ENCODE data around the gene DISP2.
A peak's percentile ranks its signal among the peaks of the same experiment; 100 is the strongest.

Gene DISP2

DNA sequence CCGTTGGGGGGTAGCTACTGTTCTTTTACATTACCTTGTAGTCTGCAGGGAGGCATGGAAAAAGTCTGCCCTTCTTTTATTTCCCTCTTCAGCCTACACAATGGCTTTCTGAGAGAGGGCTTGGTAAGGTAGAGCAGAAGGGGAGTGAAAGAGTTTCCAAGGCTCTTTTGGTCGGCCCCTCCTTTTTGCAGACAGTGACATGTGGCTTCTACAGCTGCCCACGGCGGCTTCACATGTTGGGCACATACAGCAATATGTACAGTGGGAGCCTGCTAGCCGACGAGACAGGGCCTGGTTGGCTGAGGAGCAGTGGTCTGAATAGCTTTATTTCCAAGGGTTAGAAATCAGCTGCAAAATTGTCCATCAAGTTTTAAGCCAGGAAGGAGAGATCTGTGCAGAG is 30.6 kb upstream of the DISP2 start:
- DNase-seq = no peak

DNA sequence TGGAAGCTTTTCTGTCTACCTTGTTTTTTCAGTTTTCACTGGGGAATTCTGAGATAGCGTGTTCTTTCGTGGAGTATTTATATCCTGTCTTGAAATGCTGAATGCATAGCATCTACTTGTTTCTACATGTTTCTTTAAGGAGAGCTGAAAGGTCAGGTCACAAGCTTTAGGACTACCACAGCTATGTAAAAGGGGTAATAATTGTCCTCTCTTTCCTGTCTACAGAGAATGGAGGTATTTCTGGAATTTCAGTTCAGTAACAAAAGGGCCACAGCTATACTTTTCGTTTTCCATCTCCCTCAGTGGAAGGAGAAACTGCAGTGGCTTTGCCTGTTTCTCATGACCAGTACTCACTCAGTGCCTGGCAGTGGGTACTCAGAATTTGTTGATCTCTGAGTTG is 29.8 kb upstream of the DISP2 start:
- no peak for DNase-seq

GRCh38 chr15:40328751-40329150 is 29.3 kb upstream of the DISP2 start:
- no peak for DNase-seq

- no peak for DNase-seq
These were observed 28.2 kb upstream of the DISP2 start for GRCh38 chr15:40329804-40330203.

DNA sequence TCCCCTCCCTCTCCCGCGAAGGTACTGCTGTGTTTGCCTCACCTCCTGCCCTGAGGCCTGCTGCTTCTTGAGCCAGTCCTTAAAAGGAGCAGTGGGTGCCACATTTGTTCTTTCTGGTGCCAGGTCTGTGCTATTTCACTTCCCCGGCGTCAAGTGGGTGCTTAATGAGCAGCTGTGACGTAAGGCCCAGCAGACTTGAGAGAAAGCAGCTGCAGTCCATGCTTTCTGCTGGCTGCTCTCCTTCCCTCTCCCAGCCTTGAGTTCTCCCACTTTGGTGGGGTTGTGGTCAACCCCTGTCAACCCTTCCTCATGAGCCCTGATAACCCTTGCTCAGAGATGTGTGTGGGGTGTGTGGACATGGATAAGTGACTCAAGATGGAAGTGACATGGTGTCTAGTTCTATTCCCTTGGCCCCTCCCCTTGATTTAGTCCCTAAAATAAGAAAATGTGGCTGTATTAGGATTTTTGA is 27.6 kb upstream of the DISP2 start:
- no peak for DNase-seq

- no peak for DNase-seq
These were observed 27.0 kb upstream of the DISP2 start for GRCh38 chr15:40331026-40331425.

DNA sequence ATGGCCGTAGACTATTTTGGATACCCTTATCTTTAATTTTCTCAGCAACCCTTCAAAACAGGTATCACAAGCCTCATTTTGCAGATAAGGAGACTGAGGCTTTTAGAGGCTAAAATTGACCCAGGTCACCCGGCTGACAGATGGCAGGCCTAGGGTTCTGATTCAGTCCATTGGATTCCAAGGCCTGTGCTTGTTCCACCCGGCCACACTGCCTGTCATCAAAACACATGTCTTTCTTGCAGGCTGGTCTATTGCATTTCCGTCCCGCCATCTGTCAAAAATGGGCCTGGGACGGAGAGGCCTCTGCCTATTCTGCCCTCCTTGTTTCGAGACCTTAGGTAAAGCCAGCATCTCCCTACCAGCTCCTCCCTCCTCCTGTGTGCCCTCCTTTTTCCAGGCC is 26.4 kb upstream of the DISP2 start:
- DNase-seq = no peak

GRCh38 chr15:40332113-40332781 is 25.8 kb upstream of the DISP2 start:
- no peak for DNase-seq

DNA sequence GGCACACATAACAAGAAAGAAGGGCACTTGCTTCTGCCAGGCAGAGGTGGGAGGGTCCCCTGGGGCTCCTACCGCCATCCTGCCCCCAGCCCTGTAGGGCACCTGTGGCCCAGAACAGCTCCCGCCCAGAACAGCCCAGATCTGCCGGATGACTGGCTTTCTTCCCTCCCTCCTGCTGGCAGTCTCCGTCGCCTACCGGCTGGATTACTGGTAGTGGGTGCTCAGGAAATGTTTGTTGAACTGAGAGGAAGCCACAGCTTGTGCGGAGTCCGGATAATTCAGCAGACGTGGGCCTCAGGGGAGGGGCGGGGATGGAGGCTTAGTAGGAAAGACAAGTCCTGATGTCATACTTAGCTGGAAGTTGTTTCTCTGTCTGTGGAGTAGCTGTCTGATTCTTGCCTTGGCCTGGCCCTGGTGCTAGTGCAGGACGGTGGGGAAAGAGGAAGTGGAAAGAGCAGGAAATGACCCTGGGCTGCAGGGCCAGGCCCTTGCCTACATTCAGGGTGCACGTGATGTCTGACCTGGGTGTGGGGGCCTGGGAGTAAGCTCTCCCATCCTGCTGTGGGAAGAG is 24.0 kb upstream of the DISP2 start:
- DNase-seq = no peak

DNA sequence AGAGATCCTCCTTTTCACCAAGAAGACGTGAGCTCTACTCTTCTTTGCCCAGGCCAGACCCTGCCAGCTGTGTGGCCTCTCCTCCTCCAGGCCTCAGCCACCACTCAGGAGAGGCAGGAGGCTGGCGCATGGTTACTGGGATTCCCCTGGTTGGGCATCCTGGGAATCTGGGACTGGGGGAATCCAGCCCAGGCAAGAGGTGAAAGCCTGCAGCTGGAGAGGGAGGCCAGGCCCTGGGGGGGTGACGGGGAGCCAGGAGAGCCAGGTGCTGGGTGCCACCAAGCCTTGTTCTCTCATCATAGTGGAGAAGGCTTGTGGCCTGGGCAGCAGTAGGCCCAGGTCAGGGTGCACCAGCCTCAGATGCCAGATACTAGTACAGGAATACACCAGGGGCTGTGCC is 23.5 kb upstream of the DISP2 start:
- no peak for DNase-seq

DNA sequence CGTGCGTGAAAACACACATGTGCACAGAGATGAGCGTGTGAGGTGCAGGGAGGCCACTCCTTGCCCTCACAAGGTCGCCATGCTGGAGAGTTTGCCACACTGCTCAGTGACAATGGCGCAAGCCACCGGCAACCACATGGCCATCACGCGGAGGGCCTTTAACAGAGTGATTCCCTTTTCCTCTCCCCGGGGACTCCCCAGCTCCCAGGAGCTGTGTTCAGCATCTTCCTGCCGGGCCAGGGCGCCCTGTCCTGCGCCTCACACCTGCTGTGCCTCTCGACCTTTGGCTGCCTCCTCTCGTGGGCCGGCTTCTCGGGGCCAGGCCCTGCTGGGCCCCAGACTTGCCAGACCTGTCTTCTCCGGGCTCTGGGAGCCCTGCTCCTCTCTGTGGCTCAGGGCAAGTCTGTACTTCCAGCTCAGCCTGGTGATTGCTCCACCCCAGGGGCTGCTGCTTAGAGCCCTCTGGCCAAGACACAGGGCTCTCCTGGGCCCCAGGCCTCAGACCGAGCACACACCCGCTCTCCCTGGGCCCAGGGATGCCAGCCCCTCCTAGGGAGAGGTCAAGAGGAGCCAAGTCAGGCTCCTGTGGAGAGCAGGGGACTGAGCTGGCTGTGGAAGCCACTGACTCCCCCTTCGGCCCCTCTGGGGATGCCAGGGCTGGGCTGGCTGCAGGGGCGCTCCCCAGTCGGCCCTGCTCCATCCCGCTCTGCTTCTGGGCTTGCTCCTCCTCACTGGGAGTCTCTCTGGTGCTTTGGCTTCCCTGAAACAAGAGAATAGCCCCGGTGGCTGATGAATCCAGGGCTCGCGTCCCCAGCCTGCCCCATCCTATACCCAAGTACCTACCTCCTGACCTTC is 22.9 kb upstream of the DISP2 start:
- no peak for DNase-seq

DNA sequence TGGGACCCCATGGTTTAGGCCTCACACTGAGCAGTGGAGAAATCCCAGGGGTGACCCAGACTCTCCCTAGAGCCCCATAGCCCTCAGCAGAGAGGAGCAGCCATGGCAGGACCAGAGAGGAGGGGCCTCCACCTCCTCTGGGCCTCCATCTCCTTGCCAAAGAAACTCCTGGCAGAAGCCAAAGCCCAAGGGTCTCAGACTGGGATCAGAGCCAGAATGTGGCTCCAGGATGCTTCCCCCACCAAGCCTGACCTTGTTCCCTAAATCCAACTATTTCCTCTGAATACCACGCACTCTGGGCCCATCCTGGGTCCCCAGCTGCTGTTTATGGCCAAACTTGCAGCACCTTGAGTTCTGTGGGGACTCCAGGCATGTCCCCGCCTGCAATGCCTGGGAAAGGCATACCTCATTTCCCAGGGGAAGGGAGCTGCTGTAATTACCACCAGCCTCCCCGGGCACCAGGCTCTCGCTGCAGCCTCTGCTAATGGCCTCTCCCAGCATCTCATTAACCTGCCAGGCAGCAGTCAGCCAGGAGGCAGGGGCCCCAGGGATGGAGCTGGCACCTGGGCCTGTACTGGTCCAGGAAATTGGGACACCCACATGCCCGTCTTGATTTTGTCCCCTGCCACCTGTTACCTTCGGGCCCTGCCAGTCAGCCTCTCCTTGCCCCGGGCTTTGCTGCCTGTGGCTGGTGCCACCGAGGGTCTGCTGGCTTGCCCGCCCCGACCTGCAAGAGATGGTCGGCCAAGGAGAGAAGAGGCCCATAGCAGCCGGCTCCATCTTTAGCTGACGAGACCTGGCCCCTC is 21.9 kb upstream of the DISP2 start:
- DNase-seq = no peak

- no peak for DNase-seq
These were observed 21.3 kb upstream of the DISP2 start for GRCh38 chr15:40336744-40337122.

GRCh38 chr15:40337597-40337996 is 20.4 kb upstream of the DISP2 start:
- DNase-seq = no peak

- peak; percentile 80 for DNase-seq
These were observed 19.9 kb upstream of the DISP2 start for GRCh38 chr15:40338041-40338657.

GRCh38 chr15:40338921-40339620 is 18.9 kb upstream of the DISP2 start:
- no peak for DNase-seq

- no peak for DNase-seq
These were observed 18.4 kb upstream of the DISP2 start for GRCh38 chr15:40339621-40339945.

DNA sequence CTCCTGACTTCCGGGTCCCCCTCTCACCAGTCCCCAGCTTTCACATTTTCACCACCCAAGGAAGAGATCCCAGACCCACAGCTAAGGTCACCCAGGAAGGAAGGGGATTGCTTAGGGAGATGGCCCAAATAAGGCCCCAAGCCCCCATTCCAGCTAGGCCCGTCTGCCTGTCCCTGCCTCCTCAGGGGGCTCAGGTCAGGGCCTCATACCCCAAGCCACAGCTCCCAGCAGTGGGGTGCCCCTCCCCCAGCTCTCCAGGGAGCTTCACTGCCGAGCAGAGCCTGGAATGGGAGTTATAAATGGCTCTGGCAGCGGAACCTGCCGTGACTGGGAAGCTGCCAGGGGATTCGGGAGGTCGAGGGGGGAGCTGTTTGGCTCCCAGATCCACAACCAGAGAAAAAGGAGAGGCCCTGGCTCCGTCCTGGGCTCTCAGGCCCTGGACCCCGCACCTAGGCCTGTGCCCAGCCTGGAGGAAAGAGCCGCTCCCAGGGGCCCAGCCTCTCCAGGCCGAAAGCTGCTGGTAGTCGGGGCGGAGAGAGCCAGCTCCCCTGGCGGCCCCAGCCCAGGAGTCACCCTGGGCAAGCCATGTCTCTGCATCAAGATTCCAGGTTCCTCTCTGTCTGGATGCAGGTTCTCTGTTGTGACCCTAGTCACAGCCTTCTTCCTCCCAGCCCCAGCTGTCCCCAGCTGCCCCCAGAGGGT is 17.8 kb upstream of the DISP2 start:
- DNase-seq = no peak

DNA sequence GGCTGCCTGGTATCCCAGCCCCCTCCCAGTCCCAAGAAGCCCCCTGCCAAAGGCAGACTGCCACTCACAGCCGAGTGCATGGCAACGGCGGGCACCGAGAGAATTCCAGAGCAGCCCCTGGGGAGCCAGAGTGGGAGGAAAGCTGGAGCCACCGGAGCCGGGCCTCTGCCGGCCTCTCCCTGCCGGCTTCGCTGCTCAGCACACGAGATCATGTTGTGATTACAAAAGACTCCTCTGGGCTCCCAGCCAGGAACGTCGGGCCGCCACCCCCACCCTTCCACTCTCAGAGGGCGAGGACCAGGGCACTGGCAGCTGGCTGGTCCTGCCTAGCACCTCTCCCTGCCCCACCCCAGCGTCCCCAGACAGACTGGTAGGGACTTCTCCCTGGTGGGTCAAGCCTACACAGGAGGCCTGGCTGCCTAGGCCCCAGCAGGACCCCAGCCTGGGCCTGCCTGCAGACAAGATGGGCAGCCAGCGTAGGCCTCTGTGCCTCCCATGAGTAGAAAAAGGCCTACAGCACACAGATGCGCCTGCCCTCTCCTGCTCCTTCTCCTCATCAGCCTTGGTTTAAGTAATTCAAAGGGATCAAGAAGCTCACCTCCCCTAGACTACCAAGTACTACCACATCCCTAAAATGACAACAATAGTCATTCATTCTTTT is 17.1 kb upstream of the DISP2 start, which contains the start of gene CCDC9B:
Gene CCDC9B (minus strand): TSS at position 200 of the 661 bp plus-strand sequence. CDS start 120 bp downstream, at position 80.
- DNase-seq = no peak

- DNase-seq = no peak
These were observed 15.4 kb upstream of the DISP2 start for GRCh38 chr15:40342416-40343320.

Measured in activated naive CD4-positive, alpha-beta T cell treated with Interleukin-2 at 50 U/mL for 16 hours (primary cell).